ENCODE measurements around the gene SMARCD3. TPM values are rescaled to one million over a fixed set of nuclear protein-coding genes. Genes with fewer than 3 reads are reported as not detected.
A peak's percentile ranks its signal among the peaks of the same experiment; 100 is the strongest.

Gene SMARCD3
- total and polyA plus RNA-seq, 2 of the 8 experiments (the other 6 are each of a cell fraction or from before 2014, with no cell fraction given): 3.0 to 5.6 TPM

- DNase-seq (ENCODE audit: low read depth in 1 of 2, low spot score in 2 of 2): no peak
- Histone ChIP-seq H3K4me1 (replicated peaks in 1 of 4; ENCODE audit: control insufficient read depth in 3 of 4, insufficient read depth in 4 of 4, low read length in 3 of 4) (peaks cover 0 to 15% (median 9%) of the 10 kb centered on the region in 4 experiments; a peak in 6 of 7 replicates), H3K9ac (replicated peaks in 1 of 4; ENCODE audit: extremely low read depth in 1 of 4, low read depth in 3 of 4, low read length in 3 of 4) (no peak overlapping the region), H3K79me2 (ENCODE audit: control insufficient read depth in 1 of 2, insufficient read depth in 2 of 2, low read length in 2 of 2) (no peaks in the 10 kb centered on the region), H3K14ac (ENCODE audit: insufficient read length) (no peak overlapping the region), H3K4ac (replicated peaks; ENCODE audit: insufficient read length, low read depth, low read length) (no peak overlapping the region), H4K8ac (ENCODE audit: extremely low read depth, insufficient read depth, low read length) (no peak overlapping the region), H2BK120ac (replicated peaks; ENCODE audit: low read depth, low read length) (no peak overlapping the region), H3K56ac (replicated peaks; ENCODE audit: insufficient read length, low read depth, low read length) (no peak overlapping the region), H3K27me3 (replicated peaks in 1 of 4; ENCODE audit: control insufficient read depth in 3 of 4, extremely low read depth in 1 of 4, insufficient read depth in 3 of 4, low read length in 3 of 4) (peaks cover 0 to 22% (median 18%) of the 10 kb centered on the region in 4 experiments; a peak in 6 of 7 replicates), H3K9me3 (ENCODE audit: insufficient read depth in 2 of 2, low read depth in 1 of 2, low read length in 1 of 2) (no peaks in the 10 kb centered on the region), H3K23me2 (ENCODE audit: low read depth, low read length) (peaks cover 10% of the 10 kb centered on the region; the same call in 1 of the 2 replicates), H4K5ac (ENCODE audit: insufficient read length, low read depth, low read length) (no peak overlapping the region), H3K18ac (ENCODE audit: extremely low read depth, low read length) (no peak overlapping the region), H2BK20ac (ENCODE audit: low read length) (no peak overlapping the region), H3K36me3 (ENCODE audit: control insufficient read depth in 2 of 4, insufficient read depth in 4 of 4, low read length in 3 of 4) (no peaks in the 10 kb centered on the region), H3K4me3 (ENCODE audit: extremely low read depth in 1 of 4, insufficient read depth in 2 of 4, low read depth in 3 of 4, low read length in 4 of 4) (no peak overlapping the region), H3K27ac (ENCODE audit: low read depth, low read length) (no peak overlapping the region), H2AK5ac (ENCODE audit: low read depth, low read length) (peak overlapping the region; percentile 75; the same call in 1 of the 2 replicates), H3K23ac (ENCODE audit: insufficient read length) (no peak overlapping the region), H3K4me2 (ENCODE audit: insufficient read depth in 1 of 2, low read depth in 2 of 2, low read length in 2 of 2) (no peak overlapping the region), H4K91ac (replicated peaks; ENCODE audit: insufficient read length, low read length) (no peak overlapping the region), H4K20me1 (replicated peaks in 1 of 2; ENCODE audit: control insufficient read depth in 1 of 2, insufficient read depth in 2 of 2, low read length in 2 of 2) (peaks cover 0 to 5% of the 10 kb centered on the region in 2 experiments), H2BK12ac (ENCODE audit: low read depth, low read length) (no peak overlapping the region), H2BK5ac (ENCODE audit: low read depth, low read length) (no peak overlapping the region), H2AFZ (ENCODE audit: low read length) (no peak overlapping the region), H2BK15ac (ENCODE audit: low read length) (no peak overlapping the region), H3K79me1 (ENCODE audit: low read depth, low read length) (no peaks in the 10 kb centered on the region)
- no peak for TF ChIP-seq TCF12 (IDR thresholded peaks at IDR 0.05; ENCODE audit: low read depth, low read length)
- TF ChIP-seq ZNF274 (IDR thresholded peaks at IDR 0.05; ENCODE audit: borderline replicate concordance, extremely low read depth, low read length): no peak
- TF ChIP-seq CHD1 (IDR thresholded peaks at IDR 0.05; ENCODE audit: low read depth, low read length): no peak
- TF ChIP-seq CTBP2 (IDR thresholded peaks at IDR 0.05; ENCODE audit: borderline replicate concordance, insufficient read depth, insufficient read length, low read length): no peak
- no peak for TF ChIP-seq RXRA (IDR thresholded peaks at IDR 0.05; ENCODE audit: insufficient read depth, low read depth, low read length)
- TF ChIP-seq NANOG (IDR thresholded peaks at IDR 0.05; ENCODE audit: insufficient read depth, low read depth, low read length, poor library complexity, severe bottlenecking): no peak
- CTCF ChIA-PET (ENCODE audit: partially characterized antibody): interaction anchor here (0.8 to 1.6 kb wide), 8 partner anchors 22 to 79 kb away, joined by 3 to 5 read pairs (median 4); no protein-coding TSS in a partner anchor
- no peak for FAIRE-seq
- WGBS, 2 experiments (ENCODE audit: extremely low coverage in 1 of 2, insufficient coverage in 1 of 2, insufficient read length in 1 of 2, insufficient replicate concordance in 2 of 2, low coverage in 1 of 2, low lambda C conversion rate in 2 of 2, missing lambda C conversion rate in 1 of 2): 96% methylated on average over 7 of the region's 7 CpGs; no CpG with 5 or more reads in 1 of the 2 experiments
- POLR2A ChIA-PET (ENCODE audit: partially characterized antibody): interaction anchor here (0.9 kb wide), 1 partner anchor 35 kb away, joined by 3 read pairs; no protein-coding TSS in a partner anchor
Measured at GRCh38 chr7:151272877-151273276, 24.4 kb upstream of the SMARCD3 start.

Measured in H1 (cell line).